HG03175 (cell line): ENCODE results near the gene ANKRD30BL.
"Not testable (repeated sequence)": the region's sequence is repeated elsewhere in the genome, so short reads cannot be mapped to it uniquely, and the experiment has no call there.

Experiments used
- ATAC-seq: cut with Tn5 transposase; IDR thresholded peaks from one replicate; pipeline ENCODE4 v1.9.1; 2021; ENCODE audit warnings: mild to moderate bottlenecking, moderate library complexity; ENCODE audit not compliant: unreplicated experiment

The ANKRD30BL gene, protein sequence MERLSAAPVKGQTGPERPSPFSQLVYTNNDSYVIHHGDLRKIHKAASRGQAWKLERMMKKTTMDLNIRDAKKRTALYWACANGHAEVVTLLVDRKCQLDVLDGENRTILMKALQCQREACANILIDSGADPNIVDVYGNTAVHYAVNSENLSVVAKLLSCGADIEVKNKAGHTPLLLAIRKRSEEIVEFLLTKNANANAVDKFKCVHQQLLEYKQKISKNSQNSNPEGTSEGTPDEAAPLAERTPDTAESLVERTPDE

DNA sequence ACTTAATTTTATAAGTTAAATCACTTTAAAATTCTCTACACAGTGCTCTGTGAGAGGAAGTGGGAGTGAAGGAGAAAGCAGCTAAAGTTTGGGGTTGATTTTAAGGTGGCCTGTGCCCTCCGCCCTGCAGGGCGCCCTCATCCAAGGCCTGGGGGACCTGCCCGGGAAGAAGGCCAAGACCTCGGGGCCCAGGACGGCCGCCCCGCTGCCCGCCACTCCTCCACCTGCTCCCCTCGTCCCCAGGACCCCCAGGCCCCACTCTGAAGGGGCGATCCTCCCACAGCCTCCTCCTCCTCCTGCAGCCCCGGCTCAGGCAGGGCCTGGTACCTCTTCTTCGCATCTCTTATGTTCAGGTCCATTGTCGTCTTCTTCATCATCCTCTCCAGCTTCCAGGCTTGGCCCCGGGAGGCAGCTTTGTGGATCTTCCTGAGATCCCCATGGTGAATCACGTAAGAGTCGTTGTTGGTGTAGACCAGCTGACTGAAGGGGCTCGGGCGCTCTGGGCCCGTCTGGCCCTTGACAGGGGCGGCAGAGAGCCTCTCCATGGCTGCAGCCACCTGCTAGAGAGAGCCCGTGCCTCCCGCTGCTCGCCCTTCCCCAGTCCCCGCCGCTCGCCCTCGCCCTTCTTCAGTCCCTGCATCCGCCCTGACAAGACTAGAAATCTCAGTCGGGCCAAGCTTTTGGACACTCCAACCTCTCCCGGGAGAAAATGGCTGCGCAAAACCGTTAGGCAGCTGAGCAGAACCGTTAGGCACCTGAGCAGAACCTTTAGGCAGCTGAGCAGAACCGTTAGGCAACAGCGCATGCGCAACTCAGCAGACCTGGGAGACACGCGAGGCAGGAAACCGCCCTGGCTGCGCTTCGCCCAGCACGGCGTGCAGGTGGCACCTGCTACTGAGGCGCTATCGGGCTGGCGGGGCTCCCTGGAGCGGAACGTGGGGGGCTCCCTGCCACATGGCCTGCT lies at the start of gene ANKRD30BL:
ANKRD30BL (minus strand) TSS at position 792 of the 964 bp plus-strand sequence; CDS start at position 545, 247 bp downstream.
- ATAC-seq, result not testable (repeated sequence)

DNA sequence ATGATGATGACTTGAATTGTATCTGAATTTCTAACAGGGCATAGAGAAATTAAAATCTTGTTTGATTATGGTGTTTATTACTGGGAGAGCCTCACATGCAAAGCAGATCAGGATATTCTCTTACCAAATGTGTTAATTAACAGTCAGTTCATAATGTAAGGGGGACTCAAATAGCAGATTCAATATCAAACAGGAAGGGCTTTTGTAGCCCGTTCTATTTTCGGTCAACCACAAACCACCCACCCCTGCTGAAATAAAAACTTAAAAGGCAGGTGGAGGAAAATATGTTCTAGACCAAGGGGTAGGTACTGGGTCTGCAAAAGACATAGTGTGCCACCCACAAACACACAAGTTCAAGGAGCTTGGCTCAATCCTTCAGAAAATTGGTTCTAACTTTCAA lies 41.1 kb upstream of the ANKRD30BL start:
- ATAC-seq, result not testable (repeated sequence)

GRCh38 chr2:132192854-132193253 lies 31.1 kb upstream of the ANKRD30BL start:
- ATAC-seq, result not testable (repeated sequence)

- ATAC-seq, result not testable (repeated sequence)
Observed at GRCh38 chr2:132167100-132167499, 5.3 kb upstream of the ANKRD30BL start.

DNA sequence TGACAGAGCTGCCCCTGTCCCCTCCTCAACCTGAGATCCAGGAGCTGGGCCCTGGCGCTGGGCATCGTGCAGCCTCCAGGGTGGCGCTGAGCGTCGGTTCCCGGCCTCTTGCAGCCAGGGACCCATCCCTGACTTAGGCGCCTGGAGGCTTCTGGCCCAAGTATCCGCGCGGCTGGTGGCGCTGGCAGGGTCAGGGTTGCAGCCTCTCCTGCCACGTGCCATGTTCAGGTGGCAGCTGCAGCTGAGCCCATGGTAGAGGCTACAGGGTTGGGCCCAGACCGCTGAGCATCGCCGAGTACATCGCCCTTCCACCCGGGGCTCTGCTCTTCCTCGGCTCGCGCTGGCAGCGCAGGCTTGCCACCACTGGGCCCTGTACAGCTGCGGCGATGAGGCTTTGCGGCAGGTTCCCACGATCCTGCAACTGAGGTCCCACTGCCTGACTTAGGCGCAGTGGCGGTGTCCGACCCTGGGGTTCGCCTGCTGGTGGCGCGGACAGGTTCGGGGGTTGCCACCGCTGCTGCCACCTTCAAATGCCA lies 441 bp upstream of the ANKRD30BL start:
- not testable (repeated sequence) for ATAC-seq

- not testable (repeated sequence) for ATAC-seq
Observed at GRCh38 chr2:132146774-132147173, 15.0 kb downstream of the ANKRD30BL start.
